Body of pancreas (tissue), 4 donors: Measurements from ENCODE around the gene KRT79.

Source experiments
- CTCF ChIP-seq, 7 experiments: fragments of 450-650 bp in 4 of 7; fragments of 200-600 bp in 3 of 7; sonication (generic) in 3 of 7; IDR thresholded peaks; one replicate each; pipeline ENCODE4 v1.5.1; 2016 to 2019; ENCODE audit warnings: antibody characterized with exemption in 7 of 7
- POLR2A ChIP-seq, 3 donors: fragments of 450-650 bp; IDR thresholded peaks; one replicate each; pipeline ENCODE4 v1.6.1; 2016; ENCODE audit warnings: antibody characterized with exemption in 3 of 3, mild to moderate bottlenecking in 2 of 3

GRCh38 chr12:52867642-52868041 lies 33.5 kb upstream of the KRT79 start:
- TF ChIP-seq CTCF (IDR thresholded peaks at IDR 0.05) (no peak), POLR2A (IDR thresholded peaks at IDR 0.05) (no peak)
